NCI-H2171 treated with DMSO at 0.1 percent for 48 hours (cell line): ENCODE measurements around the gene GNAT2.
"Not testable (repeated sequence)": the region's sequence is repeated elsewhere in the genome, so short reads cannot be mapped to it uniquely, and the experiment has no call there.

Experiments
- DNase-seq: peaks from one replicate; lab custom pipeline; 2025; lab: John Stamatoyannopoulos, UW

GNAT2 gene

DNA sequence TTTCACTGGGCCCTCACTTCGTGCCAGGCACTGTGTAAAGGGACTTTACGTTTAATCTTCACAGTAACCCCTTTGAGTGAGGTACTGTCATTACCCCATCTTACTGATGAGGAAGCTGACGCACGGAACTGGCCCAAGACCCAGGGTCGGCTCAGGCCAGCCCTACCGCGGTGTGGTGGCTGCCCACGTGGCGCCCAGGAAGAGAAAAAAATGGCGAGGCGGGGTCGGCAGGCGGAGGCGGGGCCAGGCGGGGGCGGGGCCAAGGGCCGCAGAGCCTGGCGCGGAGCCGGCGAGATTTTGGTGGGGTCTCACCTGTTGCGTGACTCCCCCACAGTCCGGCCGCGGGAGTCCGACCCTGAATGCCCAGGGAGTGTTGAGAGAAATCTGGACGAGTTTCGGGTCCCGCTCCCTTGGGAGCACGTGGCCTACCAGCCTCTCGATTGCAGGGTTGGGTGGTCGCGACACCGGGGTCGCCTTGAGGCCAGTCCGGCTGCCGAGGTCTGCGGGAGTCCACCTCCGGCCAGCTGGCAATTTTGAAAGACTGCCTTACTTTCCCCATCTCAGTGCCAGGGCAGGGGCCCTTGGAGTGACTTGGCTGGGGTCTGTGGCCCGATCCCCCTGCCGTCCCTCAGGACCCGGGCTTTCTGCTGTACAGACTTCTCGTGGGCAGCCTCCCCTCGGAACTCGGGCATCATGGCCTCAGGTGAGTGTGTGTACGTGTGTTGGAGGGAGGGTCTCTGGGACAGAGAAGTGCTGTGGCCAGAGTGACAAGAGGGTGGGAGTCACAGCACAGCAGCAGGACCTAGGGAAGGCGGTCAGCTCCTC lies at the start of gene GNAT2, which contains the start of gene AMPD2:
TSS of gene GNAT2 (minus strand) at position 41 of the 825 bp plus-strand sequence. CDS start 6,746 bp downstream, outside the sequence.
TSS of gene AMPD2 (plus strand) at position 262 of the 825 bp plus-strand sequence. CDS start 1,339 bp downstream, outside the sequence.
- DNase-seq: peak; percentile 61

DNA sequence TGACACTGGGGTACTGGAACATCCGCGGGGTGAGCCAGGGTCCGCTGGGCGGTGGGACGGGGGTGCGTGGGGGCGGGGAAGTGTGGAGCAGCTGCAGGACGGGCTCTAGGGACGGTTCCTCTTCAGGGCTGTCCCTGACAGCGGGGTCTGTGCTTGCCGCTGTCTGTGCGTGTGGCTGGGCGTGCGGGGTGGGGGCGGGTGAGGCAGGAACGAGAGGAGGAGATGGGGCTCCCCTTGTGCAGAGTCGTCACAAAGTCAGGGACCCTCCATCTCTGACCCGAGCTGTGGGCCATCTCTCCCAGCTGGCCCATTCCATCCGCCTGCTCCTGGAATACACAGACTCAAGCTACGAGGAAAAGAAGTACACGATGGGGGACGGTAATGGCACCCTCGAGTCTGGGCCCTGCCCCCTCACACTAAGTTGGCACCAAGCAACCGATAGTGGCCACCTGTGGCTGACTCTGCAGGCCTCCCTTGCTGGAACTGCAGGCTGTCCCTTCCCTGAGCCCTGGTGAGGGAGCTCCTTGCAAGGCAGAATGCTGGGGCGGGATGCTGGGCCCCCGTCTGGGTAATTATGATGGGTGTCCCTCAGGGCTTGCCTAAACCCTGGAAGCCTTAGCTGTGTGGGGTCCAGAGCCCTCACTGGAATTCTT lies 48.8 kb upstream of the GNAT2 start:
- no peak for DNase-seq

- DNase-seq: peak; percentile 81
Measured at GRCh38 chr1:109667452-109668122, 48.2 kb upstream of the GNAT2 start, which contains the start of gene GSTM2. Gene GSTM2, plus strand, starts transcription at chr1:109668057. Its CDS starts 59 bp downstream, at chr1:109668116.

GRCh38 chr1:109664671-109665070 lies 45.3 kb upstream of the GNAT2 start:
- DNase-seq: no peak

DNA sequence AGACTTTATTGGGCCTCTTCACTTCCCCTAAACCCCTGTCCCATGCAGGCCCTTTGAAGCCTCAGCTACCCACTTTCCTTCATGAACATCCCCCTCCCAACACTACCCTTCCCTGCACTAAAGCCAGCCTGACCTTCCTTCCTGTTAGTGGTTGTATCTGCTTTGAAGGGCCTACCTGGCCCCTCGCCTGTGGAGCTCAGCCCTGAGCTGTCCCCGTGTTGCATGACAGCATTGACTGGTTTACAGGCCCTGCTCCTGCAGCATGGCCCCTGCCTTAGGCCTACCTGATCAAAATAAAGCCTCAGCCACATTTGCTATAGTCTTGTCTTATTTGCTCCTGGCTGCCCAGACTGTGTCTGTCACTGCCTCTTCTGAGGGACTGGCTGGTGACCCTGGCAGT lies 42.0 kb upstream of the GNAT2 start:
- DNase-seq: no peak

GRCh38 chr1:109660691-109661026 lies 41.2 kb upstream of the GNAT2 start:
- not testable (repeated sequence) for DNase-seq

DNA sequence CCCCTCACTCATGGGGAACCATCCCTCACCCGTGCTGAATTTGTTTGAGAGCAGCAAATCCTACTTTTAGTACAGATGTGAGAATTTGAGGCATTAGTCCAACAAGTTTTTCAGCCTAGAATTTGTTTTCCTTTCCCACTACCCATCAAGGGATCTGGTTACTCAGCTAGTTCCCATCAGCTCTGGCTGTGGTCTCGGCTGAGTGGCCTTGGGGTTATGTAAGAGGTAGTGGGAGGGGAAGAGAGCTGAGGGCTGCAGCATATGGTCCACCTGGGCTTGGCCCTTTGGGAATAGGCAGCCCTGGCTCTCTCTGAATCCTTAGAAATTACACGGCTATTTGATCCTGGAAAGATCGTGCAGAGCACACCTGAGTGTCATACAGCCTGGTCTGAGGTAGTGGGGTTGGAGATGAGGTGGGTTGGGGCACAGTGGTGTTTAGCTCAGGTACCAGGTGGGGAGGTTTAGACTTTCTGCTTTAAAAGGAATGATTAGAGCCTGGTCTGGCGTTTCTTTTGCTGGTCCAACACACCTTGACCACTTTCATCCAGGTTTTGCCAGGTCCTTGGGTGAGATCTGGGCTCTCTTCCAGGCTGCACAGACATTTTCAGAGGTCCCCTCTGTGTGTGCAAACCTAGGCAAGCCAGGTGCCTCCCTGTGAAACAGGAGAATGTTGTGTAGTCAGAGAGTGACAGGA lies 40.7 kb upstream of the GNAT2 start:
- DNase-seq: peak; percentile 98

GRCh38 chr1:109659145-109659544 lies 39.7 kb upstream of the GNAT2 start:
- no peak for DNase-seq

DNA sequence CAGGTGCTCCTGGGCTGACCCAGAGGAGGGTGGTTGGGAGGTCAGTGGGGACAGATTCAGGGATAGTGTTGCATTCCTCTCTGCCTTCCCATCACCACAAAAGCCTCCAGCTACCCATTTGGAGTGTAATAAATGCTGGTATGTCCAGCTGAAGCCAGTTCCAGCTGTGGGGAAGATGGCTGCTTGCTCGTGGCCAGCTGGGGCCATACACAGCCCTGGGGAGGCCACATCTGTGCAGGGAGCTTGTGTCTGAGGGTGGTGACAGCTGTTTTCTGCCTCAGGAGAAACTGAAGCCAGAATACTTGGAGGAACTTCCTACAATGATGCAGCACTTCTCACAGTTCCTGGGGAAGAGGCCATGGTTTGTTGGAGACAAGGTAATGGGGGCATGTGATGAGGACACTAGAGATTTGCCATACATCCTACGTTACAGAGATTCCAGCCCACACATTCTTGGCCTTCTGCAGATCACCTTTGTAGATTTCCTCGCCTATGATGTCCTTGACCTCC lies 39.2 kb upstream of the GNAT2 start:
- DNase-seq: no peak

DNA sequence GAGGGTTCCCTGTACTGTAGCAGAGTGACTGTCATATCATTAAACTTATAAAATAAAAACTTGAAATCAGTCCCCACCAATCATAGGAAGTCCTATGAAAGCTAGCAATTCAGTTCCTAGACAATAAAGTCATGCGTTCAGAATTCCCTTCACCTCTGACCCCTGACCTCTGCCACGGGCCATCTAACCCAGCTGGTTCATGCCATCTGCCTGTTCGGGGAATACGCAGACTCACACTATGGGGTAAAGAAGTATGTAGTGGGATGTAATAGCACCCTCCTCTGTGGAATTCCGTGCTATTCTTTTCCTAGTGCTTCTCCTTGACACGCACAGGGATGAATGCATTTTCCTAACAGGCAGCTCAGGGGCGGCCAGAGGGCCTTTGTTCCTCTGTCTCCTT lies 38.6 kb upstream of the GNAT2 start:
- DNase-seq: no peak

DNA sequence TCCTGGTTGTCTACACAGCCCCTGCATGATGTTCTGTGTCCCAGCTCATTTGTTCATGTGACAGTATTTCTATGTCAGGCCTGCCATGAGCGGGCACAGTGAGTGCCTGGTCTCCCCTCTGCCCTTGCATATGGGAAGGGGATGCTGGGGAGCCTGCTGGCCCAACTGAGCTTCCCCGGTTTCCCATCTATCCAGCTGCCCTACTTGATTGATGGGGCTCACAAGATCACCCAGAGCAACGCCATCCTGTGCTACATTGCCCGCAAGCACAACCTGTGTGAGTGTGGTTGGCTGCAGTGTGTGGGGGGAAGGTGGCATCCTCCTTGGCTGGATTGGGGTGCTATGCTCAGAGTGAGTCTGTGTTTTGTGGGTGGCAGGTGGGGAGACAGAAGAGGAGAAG lies 38.0 kb upstream of the GNAT2 start:
- DNase-seq: no peak

GRCh38 chr1:109655615-109656519 lies 36.5 kb upstream of the GNAT2 start, which contains the start of gene GSTM4:
Gene GSTM4, plus strand, starts transcription at chr1:109656099. Its CDS starts 291 bp downstream, at chr1:109656390.
- no peak for DNase-seq

GRCh38 chr1:109654519-109654918 lies 35.1 kb upstream of the GNAT2 start:
- DNase-seq: no peak

- no peak for DNase-seq
Measured at GRCh38 chr1:109653306-109653705, 33.9 kb upstream of the GNAT2 start.

DNA sequence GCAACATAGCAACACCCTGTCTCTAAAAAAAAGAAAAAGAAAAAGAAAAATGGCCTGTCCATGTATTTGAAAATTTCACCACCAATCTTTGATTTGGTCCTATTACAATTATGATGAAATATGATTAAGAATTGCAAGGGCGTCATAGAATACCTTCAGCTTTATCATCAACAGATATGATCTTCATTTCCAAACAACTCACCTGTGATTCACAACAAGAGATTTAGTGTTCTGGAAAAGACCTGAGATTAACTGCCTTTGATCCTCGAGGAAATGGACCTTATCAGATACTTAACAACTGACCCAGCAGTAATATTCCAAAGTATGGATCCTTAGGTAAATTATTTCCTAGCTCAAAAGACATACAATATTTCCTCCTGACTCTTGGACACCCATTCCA lies 33.0 kb upstream of the GNAT2 start:
- no peak for DNase-seq

DNA sequence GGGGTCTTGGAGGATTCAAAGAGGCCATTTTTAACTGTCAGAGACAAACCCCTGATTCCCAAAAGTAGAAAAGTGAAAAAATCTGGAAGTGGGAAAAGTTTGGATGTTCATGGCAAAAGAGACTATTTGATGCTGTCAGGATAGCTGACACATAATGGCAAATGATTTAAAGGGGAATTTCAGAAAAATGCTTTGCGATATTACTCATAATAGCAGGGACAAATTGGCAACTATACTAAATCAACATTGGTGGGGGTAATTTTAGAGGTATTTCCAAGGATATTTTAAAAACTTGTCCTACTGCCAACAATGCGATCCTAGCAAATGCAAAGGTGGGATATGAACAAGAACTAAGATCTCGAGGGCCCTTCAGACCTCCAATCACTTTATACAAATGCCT lies 31.2 kb upstream of the GNAT2 start:
- DNase-seq: no peak

DNA sequence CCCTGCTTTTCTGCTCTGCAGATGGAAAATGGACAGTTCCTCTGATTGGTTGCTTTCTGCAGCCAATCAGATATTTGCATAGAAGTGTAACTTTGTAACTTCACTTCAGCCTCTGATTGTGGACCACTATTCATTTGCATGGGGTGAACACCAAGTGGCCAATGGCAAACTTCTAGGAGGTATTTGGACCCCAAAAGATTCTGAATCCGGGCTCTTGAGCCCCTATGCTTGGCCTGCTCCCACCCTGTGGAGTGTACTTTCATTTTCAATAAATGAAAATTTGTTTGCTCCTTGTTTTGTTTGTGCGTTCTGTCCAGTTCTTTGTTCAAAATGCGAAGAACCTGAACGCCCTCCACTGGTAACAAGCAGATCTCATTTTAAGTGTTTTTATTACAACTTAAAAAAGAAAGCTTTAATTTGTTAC lies 30.1 kb upstream of the GNAT2 start:
- DNase-seq: peak; percentile 36

GRCh38 chr1:109644670-109645069 lies 25.3 kb upstream of the GNAT2 start:
- DNase-seq: no peak

- DNase-seq: no peak
Measured at GRCh38 chr1:109643385-109644230, 24.2 kb upstream of the GNAT2 start.

- no peak for DNase-seq
Measured at GRCh38 chr1:109642626-109643025, 23.2 kb upstream of the GNAT2 start.
